GM18520 (cell line): Measurements from ENCODE around the gene MAGED2.
"Not testable (repeated sequence)": the region's sequence is repeated elsewhere in the genome, so short reads cannot be mapped to it uniquely, and the experiment has no call there.

Source experiments
- ATAC-seq: cut with Tn5 transposase; IDR thresholded peaks from one replicate; pipeline ENCODE4 v1.9.1; 2021; ENCODE audit not compliant: unreplicated experiment

The MAGED2 gene, protein sequence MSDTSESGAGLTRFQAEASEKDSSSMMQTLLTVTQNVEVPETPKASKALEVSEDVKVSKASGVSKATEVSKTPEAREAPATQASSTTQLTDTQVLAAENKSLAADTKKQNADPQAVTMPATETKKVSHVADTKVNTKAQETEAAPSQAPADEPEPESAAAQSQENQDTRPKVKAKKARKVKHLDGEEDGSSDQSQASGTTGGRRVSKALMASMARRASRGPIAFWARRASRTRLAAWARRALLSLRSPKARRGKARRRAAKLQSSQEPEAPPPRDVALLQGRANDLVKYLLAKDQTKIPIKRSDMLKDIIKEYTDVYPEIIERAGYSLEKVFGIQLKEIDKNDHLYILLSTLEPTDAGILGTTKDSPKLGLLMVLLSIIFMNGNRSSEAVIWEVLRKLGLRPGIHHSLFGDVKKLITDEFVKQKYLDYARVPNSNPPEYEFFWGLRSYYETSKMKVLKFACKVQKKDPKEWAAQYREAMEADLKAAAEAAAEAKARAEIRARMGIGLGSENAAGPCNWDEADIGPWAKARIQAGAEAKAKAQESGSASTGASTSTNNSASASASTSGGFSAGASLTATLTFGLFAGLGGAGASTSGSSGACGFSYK

DNA sequence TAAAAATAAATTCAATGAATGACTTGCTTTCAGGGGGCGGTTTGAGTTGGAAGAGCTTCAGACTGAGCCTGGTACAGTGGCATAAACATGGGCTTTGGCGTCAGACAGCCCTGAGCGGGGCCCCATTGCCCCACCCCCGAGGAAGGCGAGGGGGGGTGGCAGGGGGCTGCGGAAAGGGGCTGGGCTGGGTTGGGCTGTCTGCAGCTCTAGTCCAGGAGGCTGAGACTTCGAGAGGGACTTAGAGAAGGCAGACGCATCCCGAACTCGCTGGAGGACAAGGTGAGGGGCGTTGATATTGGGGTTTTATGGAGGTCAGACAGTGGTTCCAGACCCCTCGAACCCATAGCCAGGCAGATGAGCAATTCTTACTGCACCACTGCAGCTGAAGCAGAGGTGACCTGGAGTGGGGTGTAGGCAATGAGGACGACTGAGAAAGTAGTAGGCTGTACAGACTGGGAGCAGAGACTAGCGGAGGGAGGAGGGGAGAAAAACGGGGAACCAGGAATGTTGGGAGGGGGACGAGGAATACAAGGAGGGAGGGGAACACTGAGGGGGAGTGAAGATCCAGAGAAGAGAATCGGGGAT, at the start of gene MAGED2:
TSS of gene MAGED2 (plus strand) at position 222 of the 585 bp plus-strand sequence. CDS start 1,587 bp downstream, outside the sequence.
- ATAC-seq: no peak

DNA sequence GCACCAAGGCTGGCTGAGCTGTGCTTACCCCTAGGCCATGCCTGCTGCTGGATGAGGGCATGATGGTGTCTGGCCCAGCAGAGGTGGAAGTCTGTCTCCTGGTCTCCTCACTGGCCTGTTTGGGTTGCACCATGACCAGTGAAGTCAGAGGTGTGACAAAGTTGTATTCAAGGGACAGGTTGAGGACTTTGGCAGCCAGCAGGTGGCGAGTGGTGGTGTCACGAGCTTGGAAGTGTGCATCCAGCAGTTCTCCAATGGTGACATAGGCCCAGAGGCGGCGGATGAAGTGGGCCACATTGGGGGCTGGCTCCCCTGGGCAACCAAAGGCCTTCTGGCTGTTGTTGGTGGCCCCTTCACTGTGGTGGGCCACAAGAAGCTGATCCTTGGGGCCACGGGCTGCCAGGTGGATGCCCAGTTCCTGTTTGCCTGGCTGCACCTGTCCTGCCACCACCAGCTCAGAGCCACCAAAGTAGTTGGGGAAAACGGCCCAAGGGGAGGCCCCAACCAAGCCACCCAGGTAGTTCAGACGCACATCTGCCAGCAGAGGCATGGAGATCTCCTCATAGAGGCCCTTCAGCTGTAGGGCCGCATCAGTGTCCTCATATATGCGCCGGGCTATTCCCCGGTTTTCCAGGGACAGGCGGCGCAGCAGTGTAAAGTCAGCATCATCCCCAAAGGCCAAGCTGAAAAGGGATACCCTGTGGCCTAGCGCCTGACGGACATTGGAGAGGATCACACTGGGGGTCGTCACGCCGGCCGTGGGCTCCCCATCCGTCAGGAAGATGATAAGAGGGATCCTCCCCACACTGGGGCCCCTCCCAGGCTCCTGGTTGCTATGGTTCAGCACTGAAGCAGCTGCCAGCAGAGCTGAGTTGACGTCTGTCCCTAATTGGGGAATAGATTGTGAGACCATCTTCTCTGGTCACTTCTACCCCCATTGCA, 49.2 kb upstream of the MAGED2 start:
- ATAC-seq: no peak

DNA sequence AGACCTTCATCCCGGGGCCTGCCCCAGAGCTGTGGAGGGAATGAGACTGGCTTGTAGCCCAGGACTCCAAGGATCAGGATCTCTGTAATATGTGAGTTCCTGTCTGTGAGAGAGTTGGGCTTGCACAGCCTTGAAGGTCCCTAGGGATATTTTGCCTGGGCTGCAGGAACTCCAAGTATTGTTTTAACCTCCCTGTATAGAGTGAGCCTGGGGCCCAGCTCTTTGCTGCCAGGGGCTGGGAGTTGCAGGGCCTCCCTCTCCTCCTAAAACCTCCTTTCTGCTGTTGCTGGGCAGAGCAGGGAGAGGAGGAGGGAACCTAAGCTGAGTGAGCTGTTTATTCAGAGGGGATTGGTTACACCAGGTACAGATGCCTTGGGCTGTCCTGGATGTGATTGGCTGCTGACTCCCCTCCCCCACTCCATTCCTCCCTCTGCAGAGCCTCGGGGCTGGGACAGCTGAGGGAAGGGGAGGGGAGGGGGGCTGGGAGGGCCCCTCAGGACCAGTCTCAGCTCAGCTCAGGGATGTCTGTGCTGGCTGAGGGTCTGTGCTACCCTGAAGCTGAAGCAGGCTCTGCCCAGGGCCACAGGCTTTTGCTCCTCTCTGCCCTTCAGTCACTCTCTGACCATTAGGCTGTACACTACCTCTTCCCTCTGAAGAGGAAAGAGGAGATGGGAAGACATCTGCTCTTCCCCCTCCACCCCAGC, 33.0 kb upstream of the MAGED2 start:
- not testable (repeated sequence) for ATAC-seq

DNA sequence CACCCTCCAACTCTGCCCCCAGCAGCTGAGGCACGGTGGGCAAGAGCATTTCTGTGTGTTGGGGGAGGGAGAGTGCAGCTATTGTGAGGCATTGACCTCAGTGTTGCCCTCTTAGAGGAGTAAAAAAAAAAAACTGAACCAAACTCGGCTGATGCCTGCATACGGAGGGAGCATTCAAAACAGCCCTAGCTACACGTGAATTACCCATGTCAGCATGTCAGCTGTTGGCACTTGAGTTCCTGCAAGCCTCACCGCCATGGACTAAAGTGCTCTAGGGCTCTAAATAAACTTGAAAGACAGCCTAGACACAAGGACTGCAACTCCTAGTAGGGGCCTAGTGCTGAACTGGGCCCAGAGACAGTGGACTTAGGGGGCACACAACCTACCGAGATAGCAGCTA, 31.5 kb upstream of the MAGED2 start:
- ATAC-seq: no peak

DNA sequence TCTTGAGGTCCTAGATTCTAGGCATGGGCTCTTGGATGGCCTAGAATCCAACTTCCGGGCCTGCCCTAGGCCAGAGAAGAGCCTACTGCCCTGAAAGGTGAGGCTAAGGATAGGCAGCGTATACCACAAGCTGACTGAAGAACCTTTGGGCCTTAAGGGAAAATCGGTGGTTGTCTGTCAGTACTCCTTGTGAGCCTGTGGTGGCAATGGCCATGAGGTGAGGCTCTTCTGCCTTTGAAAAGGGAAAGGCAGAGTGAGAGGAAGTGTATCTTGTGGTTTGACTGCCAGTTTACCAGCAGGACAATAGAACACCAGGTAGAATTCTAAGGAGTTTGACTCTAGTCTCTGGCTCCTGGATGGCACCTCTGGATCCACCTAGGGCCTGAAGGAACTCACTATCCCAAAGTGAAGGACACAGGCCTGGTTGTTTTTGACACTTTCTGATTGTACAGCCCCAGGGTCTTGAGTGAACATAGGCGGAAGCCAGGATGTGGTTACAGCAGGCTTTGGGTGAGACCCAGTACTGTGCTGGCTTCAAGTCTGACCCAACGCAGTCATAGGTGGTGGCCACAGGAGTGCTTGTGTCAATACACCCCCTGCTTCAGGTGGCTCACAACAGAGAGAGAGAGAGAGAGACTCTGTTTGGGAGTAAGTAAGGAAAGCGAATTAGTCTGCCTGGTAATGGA, 30.4 kb upstream of the MAGED2 start:
- no peak for ATAC-seq

DNA sequence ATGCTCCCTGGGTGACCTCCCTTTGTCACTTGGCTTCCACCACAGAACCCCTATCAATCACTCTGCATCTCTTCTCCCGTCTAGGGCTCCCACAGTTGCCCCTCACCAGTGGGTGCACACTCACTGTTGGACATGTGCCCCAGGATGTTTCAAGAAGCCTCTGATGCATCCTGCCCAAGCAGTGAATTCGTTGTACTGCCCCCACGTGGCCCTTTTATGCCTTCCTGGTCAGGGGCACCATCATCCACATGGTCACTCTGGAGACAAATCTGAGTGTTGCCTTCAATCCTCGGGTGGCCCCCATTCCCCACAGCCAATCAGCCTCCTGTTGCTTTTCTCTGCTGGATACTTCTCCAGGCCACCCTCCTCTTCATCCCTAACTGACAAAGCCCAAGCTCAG, 21.6 kb upstream of the MAGED2 start:
- no peak for ATAC-seq

DNA sequence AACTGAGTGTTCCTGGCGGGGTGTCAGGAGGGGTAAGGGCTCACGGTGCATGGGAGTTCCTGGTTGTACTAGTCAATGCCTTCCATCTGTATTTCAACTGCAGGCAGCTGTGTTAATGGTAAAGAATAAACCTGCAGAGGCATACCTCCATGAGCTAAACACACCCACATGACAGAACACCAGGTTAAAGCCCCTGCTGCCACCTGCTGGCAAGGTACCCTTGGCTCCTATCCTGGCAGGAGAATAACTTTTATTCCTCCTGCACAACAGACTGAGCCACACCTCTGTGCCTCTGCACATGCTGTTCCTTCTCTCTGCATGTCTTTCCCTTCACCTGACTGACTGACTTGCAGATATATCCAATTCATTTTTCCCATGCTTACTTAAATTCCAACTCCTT, 20.6 kb upstream of the MAGED2 start:
- ATAC-seq: no peak

DNA sequence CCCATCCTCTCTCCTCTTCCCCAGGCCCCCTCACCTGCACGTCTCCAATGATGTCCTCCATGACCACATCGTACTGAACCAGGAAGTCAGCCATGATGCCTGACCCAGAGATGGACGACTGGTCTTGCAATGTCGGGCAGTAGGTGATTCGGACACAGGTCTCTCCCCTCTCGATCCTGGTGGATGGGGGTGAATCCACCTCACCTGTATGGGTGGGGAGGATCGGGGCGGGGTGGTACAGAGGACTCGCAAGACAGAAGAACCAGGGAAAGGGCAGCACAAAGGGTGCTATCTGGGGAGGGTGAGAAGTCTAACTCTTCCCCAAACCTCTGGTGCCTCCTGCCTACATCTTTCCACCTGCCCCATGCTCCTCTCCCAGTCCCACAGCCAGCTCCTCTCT, 19.1 kb upstream of the MAGED2 start:
- ATAC-seq: no peak

DNA sequence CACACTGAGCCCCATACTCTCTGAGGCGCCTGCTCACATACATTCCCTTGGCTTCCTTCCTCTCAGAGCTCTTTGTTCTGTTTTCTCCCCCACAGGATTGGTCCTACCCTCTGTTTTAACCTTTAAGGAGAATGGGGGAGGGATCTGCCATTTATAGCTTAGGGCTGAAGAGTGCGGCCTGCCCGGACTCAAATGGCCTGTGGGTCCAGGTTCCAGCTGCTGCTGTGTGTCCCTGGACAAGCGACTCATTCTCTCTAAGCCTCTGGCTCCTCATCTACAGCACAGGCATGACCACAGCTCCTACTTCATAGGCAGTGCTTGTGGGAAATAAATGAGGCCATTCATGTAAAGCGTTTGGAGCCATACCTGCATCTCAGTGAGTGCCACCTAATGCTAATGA, 18.1 kb upstream of the MAGED2 start:
- not testable (repeated sequence) for ATAC-seq

DNA sequence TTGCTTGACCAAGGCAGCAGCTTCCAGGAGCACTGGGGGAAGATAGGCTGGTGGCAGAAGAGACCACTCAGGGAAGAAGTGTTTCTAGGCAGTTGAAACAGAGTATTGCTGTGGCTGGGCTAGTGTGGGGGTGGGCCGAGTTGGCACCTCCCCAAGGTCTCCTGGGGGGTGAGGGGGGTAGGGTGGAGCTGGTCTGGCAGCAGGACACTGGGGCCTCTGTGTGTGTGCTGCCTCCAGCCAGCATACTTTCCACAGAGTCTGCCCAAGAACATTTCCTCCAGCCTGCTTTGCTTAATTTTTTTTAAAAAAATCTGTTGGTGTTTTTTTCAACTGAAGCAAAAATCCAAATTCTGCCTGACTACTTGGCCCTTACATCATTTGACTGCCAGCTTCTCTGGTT, 13.5 kb upstream of the MAGED2 start:
- ATAC-seq: no peak

DNA sequence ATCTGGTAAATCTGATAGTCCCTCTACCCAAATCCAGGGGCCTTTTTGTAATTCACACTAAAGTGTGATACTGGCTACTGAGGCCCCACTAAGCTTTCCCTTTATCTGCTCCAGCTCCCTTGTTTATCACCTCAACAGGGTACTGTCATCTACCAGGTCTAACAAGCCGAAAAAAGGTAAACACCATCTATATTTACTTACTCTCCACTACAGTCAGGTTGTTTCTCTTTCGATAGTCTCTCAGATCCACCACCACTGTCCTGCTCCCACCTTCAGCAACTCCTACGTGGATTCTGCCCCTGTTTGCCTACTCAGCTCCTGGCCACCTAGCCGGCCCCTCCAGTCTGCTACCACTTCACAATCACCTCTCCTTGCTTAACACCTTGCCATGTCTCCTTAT, 12.8 kb upstream of the MAGED2 start:
- ATAC-seq: no peak

DNA sequence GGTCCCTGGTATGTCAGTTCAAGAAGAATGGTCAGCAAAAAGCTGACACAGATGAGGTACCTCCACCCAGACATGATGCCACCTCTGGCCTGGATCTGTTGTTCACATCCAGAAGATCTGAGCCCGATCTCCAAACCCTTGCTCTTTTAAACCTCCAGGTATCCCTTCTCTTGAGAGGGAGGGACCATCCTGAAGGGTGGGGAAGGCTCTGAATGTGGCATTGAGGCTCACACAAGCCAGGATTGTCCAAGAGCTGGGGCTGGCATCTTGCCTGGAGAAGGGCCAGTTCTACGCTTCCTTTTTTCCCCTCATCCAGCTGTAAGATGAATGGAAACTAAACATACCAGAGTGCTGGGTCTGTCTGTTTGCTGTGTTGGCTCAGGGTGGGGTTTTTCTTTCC, 9.4 kb upstream of the MAGED2 start, which contains the start of gene ITIH6:
TSS of gene ITIH6 (minus strand) at position 119 of the 400 bp plus-strand sequence. CDS start at position 74, 45 bp downstream.
- no peak for ATAC-seq

DNA sequence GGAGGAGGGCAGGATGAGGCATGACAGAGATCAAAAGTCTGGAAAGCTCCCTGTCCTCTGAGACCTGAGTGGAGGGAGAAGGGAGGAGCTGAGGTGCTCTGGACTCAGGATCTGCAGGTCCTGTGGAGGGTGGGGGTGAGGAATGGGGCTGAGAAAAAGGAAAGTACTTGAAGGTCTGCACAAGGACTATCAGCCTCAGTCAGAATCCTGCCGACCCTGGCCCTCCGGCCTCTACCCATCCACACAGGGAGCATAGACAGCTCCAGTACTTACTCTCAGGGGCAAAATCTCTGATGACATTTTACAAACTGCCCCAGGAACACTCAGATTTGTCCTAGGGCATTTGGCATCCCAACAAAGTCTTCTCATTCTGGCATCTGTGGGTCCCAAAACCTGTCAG, 8.5 kb upstream of the MAGED2 start:
- ATAC-seq: no peak

DNA sequence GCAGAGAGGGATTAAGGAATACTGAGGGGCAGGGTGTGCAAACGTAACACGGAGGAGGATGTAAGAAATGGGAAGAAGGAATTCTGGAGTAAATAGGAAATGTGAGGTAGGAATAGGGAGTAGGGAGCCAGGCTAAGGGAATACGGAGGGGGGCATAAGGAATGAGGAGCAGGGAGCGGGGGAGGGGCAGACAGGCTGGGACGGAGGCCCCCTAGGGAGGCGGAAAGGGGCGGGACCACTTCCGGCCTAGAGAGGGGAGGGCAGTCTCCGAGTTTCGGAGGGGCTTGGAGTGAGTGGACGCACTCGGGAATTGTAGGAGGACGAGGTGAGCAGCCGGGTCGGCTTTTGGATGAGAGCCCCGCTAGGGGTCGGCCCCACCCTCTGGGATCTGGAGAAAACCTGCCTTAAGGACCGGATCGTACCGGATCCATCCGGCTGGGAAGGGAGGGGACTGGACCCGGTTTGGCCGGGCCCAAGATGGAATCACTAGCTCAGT, 612 bp downstream of the MAGED2 start:
- peak; percentile 7 for ATAC-seq

DNA sequence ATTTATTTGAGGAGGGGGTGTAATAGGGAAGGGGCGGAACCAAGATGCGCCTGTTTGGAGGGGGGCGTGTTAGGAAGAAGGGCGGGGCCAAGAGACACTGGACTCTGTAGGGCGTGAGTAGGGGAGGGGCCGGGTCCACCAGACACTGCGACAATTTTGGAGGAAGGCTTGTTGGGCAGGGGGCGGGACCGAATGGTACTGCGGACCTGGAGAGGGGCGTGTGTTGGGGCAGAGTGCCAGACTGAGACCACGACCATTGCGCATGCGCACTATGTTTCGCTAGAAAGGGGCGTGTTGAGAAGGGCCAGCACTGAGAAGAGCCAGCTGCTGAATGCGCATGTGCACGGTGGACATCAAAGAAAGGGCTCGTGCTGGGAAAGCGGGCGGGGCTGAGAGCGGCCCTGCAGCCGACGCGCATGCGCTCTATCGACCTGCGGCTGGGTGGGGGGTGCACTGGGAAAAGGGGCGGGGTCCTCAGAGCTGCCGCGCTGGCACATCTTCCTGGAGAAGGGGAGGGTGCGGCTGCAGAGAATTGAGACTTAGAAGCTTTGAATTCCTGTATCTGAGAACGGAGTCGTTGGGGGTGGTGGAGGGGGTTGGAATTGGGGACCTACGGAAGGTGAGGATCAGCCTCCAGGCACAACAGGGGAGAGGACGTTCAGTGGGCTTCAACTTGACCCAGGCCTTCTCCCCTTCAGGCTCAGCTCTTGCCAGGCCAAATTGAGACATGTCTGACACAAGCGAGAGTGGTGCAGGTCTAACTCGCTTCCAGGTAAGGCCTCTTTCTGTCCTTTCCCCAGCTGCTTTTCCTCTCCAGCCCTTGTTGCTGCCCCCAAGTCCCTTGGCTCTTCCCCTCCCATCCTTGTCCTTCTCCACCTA, 1.3 kb downstream of the MAGED2 start:
- ATAC-seq: peak; percentile 90

DNA sequence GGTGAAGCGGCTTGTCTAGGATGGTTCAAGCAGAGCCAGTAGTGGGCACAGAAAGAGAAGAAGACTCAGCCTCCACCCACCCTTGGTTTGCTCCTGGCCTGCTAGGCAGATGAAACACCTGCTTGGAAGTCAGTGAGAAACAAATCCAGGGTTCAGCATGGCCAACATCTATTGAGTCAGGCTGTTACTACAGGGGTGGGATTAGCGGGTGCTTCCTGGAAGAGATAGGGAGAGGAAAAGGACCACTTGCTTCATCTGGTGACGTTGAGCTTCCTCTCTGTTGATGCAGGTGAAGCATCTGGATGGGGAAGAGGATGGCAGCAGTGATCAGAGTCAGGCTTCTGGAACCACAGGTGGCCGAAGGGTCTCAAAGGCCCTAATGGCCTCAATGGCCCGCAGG, 3.0 kb downstream of the MAGED2 start:
- ATAC-seq: no peak

DNA sequence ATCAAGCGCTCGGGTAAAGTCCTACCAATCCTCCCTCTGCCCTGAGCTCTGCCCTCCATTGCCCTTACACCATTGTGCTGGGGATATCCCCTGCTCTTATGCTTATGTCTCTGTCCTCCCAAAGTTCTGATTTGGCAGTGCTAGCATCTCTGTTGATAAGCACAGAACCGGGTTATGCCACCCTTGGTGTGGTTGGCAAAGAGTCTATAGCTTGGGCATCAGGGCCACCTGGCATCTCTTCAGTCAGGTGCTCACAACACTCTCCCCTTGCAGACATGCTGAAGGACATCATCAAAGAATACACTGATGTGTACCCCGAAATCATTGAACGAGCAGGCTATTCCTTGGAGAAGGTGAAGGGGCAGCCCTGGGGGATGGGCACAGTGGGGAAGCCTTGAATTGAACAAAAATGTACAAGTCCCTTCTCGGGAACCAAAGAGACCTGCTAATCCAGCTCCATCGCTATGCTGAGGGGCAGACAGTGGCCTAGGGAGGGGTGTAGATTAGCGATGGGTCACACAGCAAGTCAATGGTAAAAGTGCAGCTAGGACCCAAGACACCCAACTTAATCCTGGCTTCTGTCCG, 3.8 kb downstream of the MAGED2 start:
- no peak for ATAC-seq

DNA sequence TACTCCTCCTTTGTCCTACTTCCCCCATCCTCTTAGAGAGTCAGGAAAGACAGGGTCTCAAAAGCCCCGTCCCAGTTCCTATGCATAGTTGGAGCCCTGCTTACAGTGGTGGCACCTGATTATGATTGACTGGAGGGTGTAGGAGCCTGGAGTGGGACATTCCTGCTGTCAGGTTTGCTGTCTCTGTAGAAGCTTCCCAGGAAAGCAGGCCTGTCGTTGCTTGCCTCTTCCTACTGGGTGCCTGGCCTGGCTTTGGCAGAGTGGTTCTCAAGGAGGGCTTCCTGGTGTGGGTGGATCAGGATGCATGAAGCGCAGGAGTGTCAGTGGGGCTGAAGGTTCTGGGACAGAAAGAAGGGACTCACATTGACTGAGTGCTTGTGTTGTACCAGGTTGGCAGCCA, 4.8 kb downstream of the MAGED2 start:
- ATAC-seq: no peak
